Esophagus squamous epithelium (tissue), 4 donors: ENCODE results near the gene ABCC1.
"Not testable (repeated sequence)": the region's sequence is repeated elsewhere in the genome, so short reads cannot be mapped to it uniquely, and the experiment has no call there.

Source experiments
- POLR2A ChIP-seq, 4 donors: fragments of 450-650 bp; IDR thresholded peaks; one replicate each; pipeline ENCODE4 v1.6.1; 2017; ENCODE audit warnings: antibody characterized with exemption in 4 of 4, mild to moderate bottlenecking in 4 of 4, moderate library complexity in 3 of 4
- TF ChIP-seq, protein P1 (sequence below), 6 experiments: fragments of 450-650 bp in 4 of 6; fragments of 200-600 bp in 2 of 6; sonication (generic) in 2 of 6; IDR thresholded peaks; one replicate each; pipeline ENCODE4 v1.5.1; 2016 to 2019; ENCODE audit warnings: antibody characterized with exemption in 6 of 6, mild to moderate bottlenecking in 4 of 6, moderate library complexity in 4 of 6

DNA sequence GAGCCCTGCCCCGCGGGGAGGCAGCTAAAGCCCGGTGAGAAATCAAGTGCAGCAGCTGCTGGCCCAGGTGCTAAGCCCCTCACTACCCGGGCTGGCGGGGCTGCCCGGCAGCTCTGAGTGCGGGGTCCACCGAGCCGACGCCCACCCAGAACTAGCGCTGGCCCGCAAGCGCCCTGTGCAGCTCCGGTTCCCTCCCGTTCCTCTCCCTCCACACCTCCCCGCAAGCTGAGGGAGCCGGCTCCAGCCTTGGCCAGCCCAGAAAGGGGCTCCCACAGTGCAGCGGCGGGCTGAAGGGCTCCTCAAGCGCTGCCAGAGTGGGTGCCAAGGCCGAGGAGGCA, 155.4 kb downstream of the ABCC1 start:
- TF ChIP-seq, protein P1, sequence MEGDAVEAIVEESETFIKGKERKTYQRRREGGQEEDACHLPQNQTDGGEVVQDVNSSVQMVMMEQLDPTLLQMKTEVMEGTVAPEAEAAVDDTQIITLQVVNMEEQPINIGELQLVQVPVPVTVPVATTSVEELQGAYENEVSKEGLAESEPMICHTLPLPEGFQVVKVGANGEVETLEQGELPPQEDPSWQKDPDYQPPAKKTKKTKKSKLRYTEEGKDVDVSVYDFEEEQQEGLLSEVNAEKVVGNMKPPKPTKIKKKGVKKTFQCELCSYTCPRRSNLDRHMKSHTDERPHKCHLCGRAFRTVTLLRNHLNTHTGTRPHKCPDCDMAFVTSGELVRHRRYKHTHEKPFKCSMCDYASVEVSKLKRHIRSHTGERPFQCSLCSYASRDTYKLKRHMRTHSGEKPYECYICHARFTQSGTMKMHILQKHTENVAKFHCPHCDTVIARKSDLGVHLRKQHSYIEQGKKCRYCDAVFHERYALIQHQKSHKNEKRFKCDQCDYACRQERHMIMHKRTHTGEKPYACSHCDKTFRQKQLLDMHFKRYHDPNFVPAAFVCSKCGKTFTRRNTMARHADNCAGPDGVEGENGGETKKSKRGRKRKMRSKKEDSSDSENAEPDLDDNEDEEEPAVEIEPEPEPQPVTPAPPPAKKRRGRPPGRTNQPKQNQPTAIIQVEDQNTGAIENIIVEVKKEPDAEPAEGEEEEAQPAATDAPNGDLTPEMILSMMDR (IDR thresholded peaks at IDR 0.05): not testable (repeated sequence)
- TF ChIP-seq POLR2A (IDR thresholded peaks at IDR 0.05): not testable (repeated sequence)
